ENCODE data around the gene PCGF3.

Gene PCGF3

DNA sequence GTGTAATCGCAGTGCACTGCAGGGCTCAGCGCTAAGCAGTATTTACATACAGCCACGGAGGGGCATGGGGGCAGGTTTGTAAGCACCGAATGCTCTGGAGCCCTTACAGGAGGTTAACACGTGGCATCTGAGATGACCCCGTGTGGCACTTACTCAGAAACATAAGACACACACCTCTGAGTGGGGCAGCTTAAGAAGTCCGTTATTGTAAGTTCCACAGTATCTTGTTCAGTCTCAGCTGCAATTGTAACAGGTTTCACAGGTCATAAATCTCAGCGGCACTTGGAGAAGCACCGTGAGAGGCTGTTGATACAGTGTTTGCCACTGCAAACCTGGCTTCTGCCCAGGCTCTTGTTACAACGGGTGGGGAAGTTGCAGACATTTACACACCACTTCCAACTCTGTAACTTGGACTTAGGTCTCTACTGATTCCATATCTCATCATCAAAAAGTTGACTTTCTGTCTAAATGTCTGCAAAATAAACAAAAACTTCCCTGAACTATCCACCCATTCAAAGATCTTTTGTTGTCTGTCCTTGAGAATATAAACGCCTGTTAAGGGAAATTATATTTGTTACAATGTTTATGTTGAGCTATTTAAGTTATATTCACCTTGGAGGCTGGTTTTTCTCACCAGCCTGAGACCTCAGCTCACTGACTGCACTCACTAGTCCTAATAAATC is 110.0 kb downstream of the PCGF3 start:
- H2BK15ac ChIP-seq (ENCODE audit: low read depth, poor library complexity, severe bottlenecking) = no peak overlapping the region
- H2BK12ac ChIP-seq (ENCODE audit: low read length in 2 of 2) = no peak overlapping the region
- no peak overlapping the region for H3K4ac ChIP-seq (ENCODE audit: low read depth in 1 of 2, low read length in 2 of 2)
- no peak overlapping the region for H3K23ac ChIP-seq (ENCODE audit: low read length in 2 of 2)
- no peak overlapping the region for H3K9ac ChIP-seq (ENCODE audit: low read length)
- no peak overlapping the region for H3K4me3 ChIP-seq (ENCODE audit: insufficient read depth in 1 of 2, low read depth in 1 of 2, low read length in 2 of 2)
- H3K9me3 ChIP-seq (ENCODE audit: control insufficient read depth, low read length) = peaks cover 6% of the 10 kb centered on the region
- H2AK5ac ChIP-seq (ENCODE audit: low read length, severe bottlenecking) = no peak overlapping the region
- H3K18ac ChIP-seq (ENCODE audit: low read depth in 1 of 2, low read length in 2 of 2) = no peak overlapping the region
- H2BK120ac ChIP-seq (ENCODE audit: low read depth, low read length) = no peak overlapping the region
- H3K79me1 ChIP-seq (replicated peaks; ENCODE audit: low read length, poor library complexity, severe bottlenecking) = no peaks in the 10 kb centered on the region
- no peak overlapping the region for H4K91ac ChIP-seq (ENCODE audit: low read length)
- H2BK5ac ChIP-seq (ENCODE audit: low read depth, low read length, poor library complexity, severe bottlenecking) = no peak overlapping the region
- no peak overlapping the region for H3K14ac ChIP-seq (ENCODE audit: low read length in 2 of 2)
- peaks cover 1% of the 10 kb centered on the region for H3K4me1 ChIP-seq (ENCODE audit: control insufficient read depth, insufficient read depth, low read depth, low read length)
- H4K8ac ChIP-seq (ENCODE audit: low read length) = no peak overlapping the region
- DNase-seq = no peak
- H3K27me3 ChIP-seq (ENCODE audit: control insufficient read depth in 1 of 2, insufficient read depth in 1 of 2, low read length in 2 of 2) = peaks cover 63 to 84% of the 10 kb centered on the region in 2 experiments
- no peak overlapping the region for H3K4me2 ChIP-seq (ENCODE audit: low read length, poor library complexity, severe bottlenecking)
- WGBS = 46% methylated on average over 10 of the region's 11 CpGs
- H3K36me3 ChIP-seq (ENCODE audit: control insufficient read depth in 1 of 2, insufficient read depth in 2 of 2, low read depth in 1 of 2, low read length in 2 of 2) = no peaks in the 10 kb centered on the region
- no peak overlapping the region for H3K27ac ChIP-seq (ENCODE audit: low read length, poor library complexity, severe bottlenecking)
- no peak overlapping the region for H2AFZ ChIP-seq (ENCODE audit: low read depth, low read length)

- Histone ChIP-seq H4K8ac (ENCODE audit: low read length) (no peak overlapping the region), H3K4me2 (ENCODE audit: low read length, poor library complexity, severe bottlenecking) (no peak overlapping the region)
Measured at GRCh38 chr4:818106-818921, 112.7 kb downstream of the PCGF3 start.

DNA sequence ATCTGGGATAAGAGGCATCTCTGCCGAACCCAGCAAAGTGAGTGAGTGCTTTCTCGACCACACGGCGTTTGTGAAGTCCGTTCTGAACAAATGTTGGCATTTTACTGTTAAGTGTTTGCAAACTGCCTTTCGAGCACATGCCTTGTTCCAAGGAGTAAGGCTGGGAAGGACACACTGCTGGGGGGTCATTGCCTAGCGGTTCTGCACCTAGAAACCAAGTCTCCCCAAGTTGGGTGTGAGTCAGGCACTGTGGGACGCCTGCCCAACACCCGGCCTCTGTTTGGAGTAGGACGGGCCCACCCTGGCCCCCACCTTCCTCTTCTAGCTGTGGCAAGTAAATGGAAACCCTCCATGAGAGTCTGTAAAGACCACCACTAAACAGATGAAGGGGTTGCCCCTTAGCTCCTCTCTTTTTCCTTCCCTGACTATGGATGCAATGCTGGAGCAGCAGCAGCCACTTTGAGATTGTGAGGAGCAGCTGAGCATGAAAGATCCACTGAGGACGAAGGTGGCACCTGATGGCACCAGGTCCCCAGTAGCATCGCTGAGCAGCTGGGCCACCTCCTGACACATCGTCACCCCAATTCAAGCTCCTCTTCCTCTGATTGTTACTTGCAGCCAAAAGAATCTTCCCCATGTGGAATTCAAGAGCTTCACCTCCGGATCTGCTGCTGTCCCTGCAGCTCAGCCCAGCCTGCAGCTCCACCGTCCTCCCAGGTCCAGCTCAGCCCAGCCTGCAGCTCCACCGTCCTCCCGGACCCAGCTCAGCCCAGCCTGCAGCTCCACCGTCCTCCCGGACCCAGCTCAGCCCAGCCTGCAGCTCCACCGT is 114.0 kb downstream of the PCGF3 start:
- Histone ChIP-seq H3K4ac (ENCODE audit: low read depth in 1 of 2, low read length in 2 of 2) (no peak overlapping the region), H3K18ac (ENCODE audit: low read depth in 1 of 2, low read length in 2 of 2) (no peak overlapping the region), H3K79me1 (replicated peaks; ENCODE audit: low read length, poor library complexity, severe bottlenecking) (no peaks in the 10 kb centered on the region), H3K36me3 (ENCODE audit: control insufficient read depth in 1 of 2, insufficient read depth in 2 of 2, low read depth in 1 of 2, low read length in 2 of 2) (no peaks in the 10 kb centered on the region), H4K91ac (ENCODE audit: low read length) (no peak overlapping the region), H4K8ac (ENCODE audit: low read length) (no peak overlapping the region), H3K27ac (ENCODE audit: low read length, poor library complexity, severe bottlenecking) (no peak overlapping the region), H2AK5ac (ENCODE audit: low read length, severe bottlenecking) (no peak overlapping the region), H2BK120ac (ENCODE audit: low read depth, low read length) (no peak overlapping the region), H3K4me2 (ENCODE audit: low read length, poor library complexity, severe bottlenecking) (no peak overlapping the region), H2BK15ac (ENCODE audit: low read depth, poor library complexity, severe bottlenecking) (no peak overlapping the region), H3K9ac (ENCODE audit: low read length) (no peak overlapping the region), H2AFZ (ENCODE audit: low read depth, low read length) (no peak overlapping the region), H3K9me3 (ENCODE audit: control insufficient read depth, low read length) (peaks cover 6% of the 10 kb centered on the region), H3K14ac (ENCODE audit: low read length in 2 of 2) (no peak overlapping the region), H3K27me3 (ENCODE audit: control insufficient read depth in 1 of 2, insufficient read depth in 1 of 2, low read length in 2 of 2) (peaks cover 78 to 90% of the 10 kb centered on the region in 2 experiments), H2BK5ac (ENCODE audit: low read depth, low read length, poor library complexity, severe bottlenecking) (no peak overlapping the region), H3K4me3 (ENCODE audit: insufficient read depth in 1 of 2, low read depth in 1 of 2, low read length in 2 of 2) (no peak overlapping the region), H2BK12ac (ENCODE audit: low read length in 2 of 2) (no peak overlapping the region), H3K4me1 (ENCODE audit: control insufficient read depth, insufficient read depth, low read depth, low read length) (peaks cover under 1% of the 10 kb centered on the region), H3K23ac (ENCODE audit: low read length in 2 of 2) (no peak overlapping the region)
- DNase-seq = no peak
- WGBS = 80% methylated on average over 20 of the region's 20 CpGs

More at GRCh38 chr4:818106-818921, 112.7 kb downstream of the PCGF3 start:
- no peaks in the 10 kb centered on the region for H3K4me1 ChIP-seq (ENCODE audit: control insufficient read depth, insufficient read depth, low read depth, low read length)
- H2BK5ac ChIP-seq (ENCODE audit: low read depth, low read length, poor library complexity, severe bottlenecking) = no peak overlapping the region
- no peak overlapping the region for H3K14ac ChIP-seq (ENCODE audit: low read length in 2 of 2)
- H2AFZ ChIP-seq (ENCODE audit: low read depth, low read length) = no peak overlapping the region
- no peak for DNase-seq
- no peak overlapping the region for H4K91ac ChIP-seq (ENCODE audit: low read length)
- no peak overlapping the region for H2AK5ac ChIP-seq (ENCODE audit: low read length, severe bottlenecking)
- no peak overlapping the region for H3K4me3 ChIP-seq (ENCODE audit: insufficient read depth in 1 of 2, low read depth in 1 of 2, low read length in 2 of 2)
- H2BK120ac ChIP-seq (ENCODE audit: low read depth, low read length) = no peak overlapping the region
- 88% methylated on average over 42 of the region's 42 CpGs for WGBS
- no peak overlapping the region for H3K27ac ChIP-seq (ENCODE audit: low read length, poor library complexity, severe bottlenecking)
- H3K9me3 ChIP-seq (ENCODE audit: control insufficient read depth, low read length) = peaks cover 6% of the 10 kb centered on the region
- H3K9ac ChIP-seq (ENCODE audit: low read length) = no peak overlapping the region
- peaks cover 78 to 90% of the 10 kb centered on the region in 2 experiments for H3K27me3 ChIP-seq (ENCODE audit: control insufficient read depth in 1 of 2, insufficient read depth in 1 of 2, low read length in 2 of 2)
- H2BK12ac ChIP-seq (ENCODE audit: low read length in 2 of 2) = no peak overlapping the region
- H3K4ac ChIP-seq (ENCODE audit: low read depth in 1 of 2, low read length in 2 of 2) = no peak overlapping the region
- H3K36me3 ChIP-seq (ENCODE audit: control insufficient read depth in 1 of 2, insufficient read depth in 2 of 2, low read depth in 1 of 2, low read length in 2 of 2) = no peaks in the 10 kb centered on the region
- no peaks in the 10 kb centered on the region for H3K79me1 ChIP-seq (replicated peaks; ENCODE audit: low read length, poor library complexity, severe bottlenecking)
- H3K23ac ChIP-seq (ENCODE audit: low read length in 2 of 2) = no peak overlapping the region
- H3K18ac ChIP-seq (ENCODE audit: low read depth in 1 of 2, low read length in 2 of 2) = no peak overlapping the region
- no peak overlapping the region for H2BK15ac ChIP-seq (ENCODE audit: low read depth, poor library complexity, severe bottlenecking)

Data from mesenchymal stem cell (in vitro differentiated cells and primary cell).